B cell (primary cell): ENCODE measurements around the gene RALGAPB. TPM values are rescaled to one million over a fixed set of nuclear protein-coding genes. Genes with fewer than 3 reads are reported as not detected.
A peak's percentile ranks its signal among the peaks of the same experiment; 100 is the strongest.

Source experiments
- ATAC-seq: fragments of 200-7000 bp; cut with Tn5 transposase; one replicate; pipeline ENCODE4 v1.10.0; 2021; ENCODE audit warnings: low read depth, mild to moderate bottlenecking, moderate number of reproducible peaks, moderate library complexity
- CTCF ChIA-PET: fragments of 350-600 bp; sonication (Branson Sonifier 250); formaldehyde crosslinking; loops from one replicate; lab custom pipeline; 2021; ENCODE audit warnings: antibody characterized with exemption, inconsistent platforms; lab: Charles Lee
- POLR2A ChIA-PET: fragments of 350-600 bp; sonication (Branson Sonifier 250); formaldehyde crosslinking; loops from one replicate; lab custom pipeline; 2021; ENCODE audit warnings: antibody characterized with exemption; lab: Charles Lee
- DNase-seq: peaks from one replicate; pipeline ENCODE4 v3.0.0; 2013
- H2AFZ ChIP-seq: 2 replicates; pipeline ENCODE4 v1.6.1; 2012; ENCODE audit warnings: mild to moderate bottlenecking, low read depth, low read length; ENCODE audit not compliant: insufficient read depth, poor library complexity, severe bottlenecking
- H3K27ac ChIP-seq, 2 donors: 1 replicate in 1 of 2; 2 replicates in 1 of 2; pipeline ENCODE4 v1.5.1; 2012 to 2013; ENCODE audit warnings: low read length in 2 of 2, mild to moderate bottlenecking in 2 of 2, moderate library complexity in 1 of 2
- H3K27me3 ChIP-seq, 4 experiments: fragments of 200-600 bp in 1 of 4; sonication (generic) in 1 of 4; replicated peaks in 1 of 4; 1 replicate in 2 of 4; 2 replicates in 2 of 4; pipeline versions ENCODE4 v1.6.1 to v1.7.0; 2013 to 2016; ENCODE audit warnings: low read length in 3 of 4, mild to moderate bottlenecking in 2 of 4, mixed read lengths in 1 of 4, moderate library complexity in 1 of 4; ENCODE audit not compliant: insufficient read depth in 4 of 4, control insufficient read depth in 3 of 4; ENCODE audit errors: control extremely low read depth in 1 of 4
- H3K36me3 ChIP-seq, 2 experiments: replicated peaks in 1 of 2; 1 replicate in 1 of 2; 2 replicates in 1 of 2; pipeline versions ENCODE4 v1.6.1 to v1.7.1; 2013; ENCODE audit warnings: low read length in 1 of 2; ENCODE audit not compliant: insufficient read depth in 2 of 2, control insufficient read depth in 1 of 2; ENCODE audit errors: control extremely low read depth in 1 of 2, extremely low read depth in 1 of 2
- H3K4me1 ChIP-seq, 2 donors: fragments of 200-600 bp in 1 of 2; sonication (generic) in 1 of 2; 1 replicate in 1 of 2; 2 replicates in 1 of 2; pipeline versions ENCODE4 v1.5.1 to v1.6.1; 2013 to 2017; ENCODE audit warnings: low read length in 2 of 2; ENCODE audit not compliant: control insufficient read depth in 2 of 2, insufficient read depth in 2 of 2
- H3K4me2 ChIP-seq: replicated peaks from 2 replicates; pipeline ENCODE3; 2012; ENCODE audit warnings: mild to moderate bottlenecking, low read depth, low read length; ENCODE audit not compliant: poor library complexity, severe bottlenecking
- H3K4me3 ChIP-seq, 5 experiments: fragments of 200-600 bp in 1 of 5; sonication (generic) in 1 of 5; 1 replicate in 3 of 5; 2 replicates in 2 of 5; pipeline versions ENCODE4 v1.5.1 to v1.7.0; 2011 to 2016; ENCODE audit warnings: low read length in 4 of 5, mild to moderate bottlenecking in 4 of 5, low read depth in 2 of 5, control low read depth in 1 of 5, moderate library complexity in 1 of 5; ENCODE audit not compliant: insufficient read depth in 1 of 5; ENCODE audit errors: control extremely low read depth in 1 of 5, extremely low read depth in 1 of 5
- H3K79me2 ChIP-seq: fragments of 200-600 bp; sonication (generic); one replicate; pipeline ENCODE4 v1.6.0; 2016; ENCODE audit warnings: low read length; ENCODE audit not compliant: control insufficient read depth, insufficient read depth
- H3K9ac ChIP-seq: fragments of 200-600 bp; sonication (generic); 2 replicates; pipeline ENCODE4 v1.6.1; 2017; ENCODE audit warnings: mild to moderate bottlenecking, low read length, moderate library complexity
- H3K9me3 ChIP-seq, 3 donors: one replicate each; pipeline versions ENCODE4 v1.6.1 to v1.7.1; 2013; ENCODE audit warnings: low read length in 2 of 3; ENCODE audit not compliant: control insufficient read depth in 2 of 3, insufficient read depth in 1 of 3; ENCODE audit errors: control extremely low read depth in 1 of 3
- H4K20me1 ChIP-seq: 2 replicates; pipeline ENCODE4 v1.6.0; 2012; ENCODE audit warnings: mild to moderate bottlenecking, low read length; ENCODE audit not compliant: insufficient read depth, control insufficient read depth, poor library complexity, severe bottlenecking
- H3K27ac Mint-ChIP-seq: one replicate; pipeline ENCODE4 v1.8.0; 2021; ENCODE audit warnings: mixed read lengths
- H3K27me3 Mint-ChIP-seq: one replicate; pipeline ENCODE4 v1.8.0; 2021; ENCODE audit warnings: mixed read lengths
- H3K4me1 Mint-ChIP-seq: one replicate; pipeline ENCODE4 v1.8.0; 2021; ENCODE audit warnings: mixed read lengths
- H3K4me3 Mint-ChIP-seq: one replicate; pipeline ENCODE4 v1.8.0; 2021; ENCODE audit warnings: mixed read lengths
- H3K9me3 Mint-ChIP-seq: one replicate; pipeline ENCODE4 v1.8.0; 2022; ENCODE audit warnings: mixed read lengths; ENCODE audit not compliant: insufficient read depth
- EZH2 ChIP-seq: IDR thresholded peaks from 2 replicates; pipeline ENCODE4 v1.6.1; 2012; ENCODE audit warnings: borderline replicate concordance, low read depth, mild to moderate bottlenecking, moderate library complexity, low read length; ENCODE audit not compliant: insufficient read depth, poor library complexity, severe bottlenecking
- WGBS: methylation state at CpG from one replicate; pipeline ENCODE4 v1.1.5; 2013; ENCODE audit warnings: missing lambda C conversion rate; ENCODE audit not compliant: insufficient coverage; 5-methylcytosine and 5-hydroxymethylcytosine counted together
- intact Hi-C: fragments of 100-400 bp; cut with micrococcal nuclease; formaldehyde crosslinking; loops from one replicate; pipeline ENCODE4 v1.10.0; 2022
- polyA minus RNA-seq: library from RNA; depleted of rRNA, polyadenylated mRNA; stranded (reverse); fragments of >200 nt; gene quantifications from 2 replicates; pipeline ENCODE4 v1.2.3, GENCODE V29; 2012
- polyA plus RNA-seq: library from polyadenylated mRNA; depleted of rRNA; stranded (reverse); fragments of >200 nt; gene quantifications from 2 replicates; pipeline ENCODE4 v1.2.3, GENCODE V29; 2012
- total RNA-seq, 2 donors: library from RNA; stranded (reverse); fragments of 120-200 nt in 1 of 2; gene quantifications; 1 replicate in 1 of 2; 2 replicates in 1 of 2; pipeline versions ENCODE4 v1.2.3 to v1.2.4, GENCODE V29; 2013 to 2022
- TF ChIP-seq, protein P1 (sequence below): fragments of 200-600 bp; IDR thresholded peaks from one replicate; pipeline ENCODE4 v1.8.0; 2022; ENCODE audit warnings: antibody characterized with exemption, mild to moderate bottlenecking

Gene RALGAPB
- total RNA-seq (58.3 and 63.4 TPM in 2 replicates), polyA plus RNA-seq (15.0 and 21.2 TPM in 2 replicates), polyA minus RNA-seq (24.1 and 33.5 TPM in 2 replicates)
- 34.9 TPM for total RNA-seq (2013)

- H3K27ac ChIP-seq, result peak within 1 kb of the TSS; percentile 52 to 84
- POLR2A ChIA-PET, result interaction anchor here (1.0 to 2.8 kb wide), 3 partner anchors 15 to 37 kb away, joined by 3 to 17 read pairs (median 12); partner anchors contain the start of gene SNHG17
- Mint-ChIP-seq H3K4me3 (peak within 1 kb of the TSS; percentile 92), H3K27ac (peak within 1 kb of the TSS; percentile 83), H3K9me3 (no peaks in the 10 kb centered on the region), H3K4me1 (peaks cover 45% of the 10 kb centered on the region), H3K27me3 (no peaks in the 10 kb centered on the region)
- H3K4me3 ChIP-seq, result peak within 1 kb of the TSS; percentile 77 to 91 (median 84)
- WGBS, result under 1% methylated on average over 78 of the region's 81 CpGs
- peaks cover 0 to 3% of the 10 kb centered on the region in 2 experiments for H3K36me3 ChIP-seq
- peaks cover 17 to 26% of the 10 kb centered on the region in 2 donors for H3K4me1 ChIP-seq
- peaks cover 47% of the 10 kb centered on the region for H4K20me1 ChIP-seq
- H3K79me2 ChIP-seq, result peaks cover 52% of the 10 kb centered on the region
- H2AFZ ChIP-seq, result peak within 1 kb of the TSS; percentile 95
- H3K4me2 ChIP-seq, result peak within 1 kb of the TSS; percentile 90
- DNase-seq (peak; percentile 98), ATAC-seq (peak; percentile 94)
- intact Hi-C loops, result loop anchor here (1.0 to 5.0 kb wide), 2 partner anchors 26 to 490 kb away; partner anchors contain the start of gene DHX35
- H3K27me3 ChIP-seq, result no peaks in the 10 kb centered on the region
- H3K9ac ChIP-seq, result peak within 1 kb of the TSS; percentile 89
- CTCF ChIA-PET, result interaction anchor here (0.7 to 5.5 kb wide), 7 partner anchors 13 to 939 kb away, joined by 3 to 40 read pairs (median 4); partner anchors contain the start of gene SNHG17
- H3K9me3 ChIP-seq, result peaks cover 0 to under 1% (median 0%) of the 10 kb centered on the region in 3 donors
- TF ChIP-seq EZH2, result no peak
- TF ChIP-seq, protein P1, sequence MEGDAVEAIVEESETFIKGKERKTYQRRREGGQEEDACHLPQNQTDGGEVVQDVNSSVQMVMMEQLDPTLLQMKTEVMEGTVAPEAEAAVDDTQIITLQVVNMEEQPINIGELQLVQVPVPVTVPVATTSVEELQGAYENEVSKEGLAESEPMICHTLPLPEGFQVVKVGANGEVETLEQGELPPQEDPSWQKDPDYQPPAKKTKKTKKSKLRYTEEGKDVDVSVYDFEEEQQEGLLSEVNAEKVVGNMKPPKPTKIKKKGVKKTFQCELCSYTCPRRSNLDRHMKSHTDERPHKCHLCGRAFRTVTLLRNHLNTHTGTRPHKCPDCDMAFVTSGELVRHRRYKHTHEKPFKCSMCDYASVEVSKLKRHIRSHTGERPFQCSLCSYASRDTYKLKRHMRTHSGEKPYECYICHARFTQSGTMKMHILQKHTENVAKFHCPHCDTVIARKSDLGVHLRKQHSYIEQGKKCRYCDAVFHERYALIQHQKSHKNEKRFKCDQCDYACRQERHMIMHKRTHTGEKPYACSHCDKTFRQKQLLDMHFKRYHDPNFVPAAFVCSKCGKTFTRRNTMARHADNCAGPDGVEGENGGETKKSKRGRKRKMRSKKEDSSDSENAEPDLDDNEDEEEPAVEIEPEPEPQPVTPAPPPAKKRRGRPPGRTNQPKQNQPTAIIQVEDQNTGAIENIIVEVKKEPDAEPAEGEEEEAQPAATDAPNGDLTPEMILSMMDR, result no peak
Observed at GRCh38 chr20:38472513-38473366, at the start of gene RALGAPB. Gene RALGAPB (plus strand): TSS chr20:38472843. CDS start chr20:38488433, 15,590 bp downstream.
